ENCODE measurements around the gene ZNF234. TPM values are rescaled to one million over a fixed set of nuclear protein-coding genes. Genes with fewer than 3 reads are reported as not detected.
"Not testable (repeated sequence)": the region's sequence is repeated elsewhere in the genome, so short reads cannot be mapped to it uniquely, and the experiment has no call there.

ZNF234 gene
- total and polyA plus RNA-seq, 2 experiments from 2014 or later: 8.1 to 16.4 TPM

GRCh38 chr19:44111910-44112463 is 29.4 kb upstream of the ZNF234 start:
- H3K27me3 ChIP-seq: no peaks in the 10 kb centered on the region
- H3K4me3 ChIP-seq: peak overlapping the region; percentile 83
- H3K27ac ChIP-seq: peak overlapping the region; percentile 80
- no peaks in the 10 kb centered on the region for H3K9me3 ChIP-seq (ENCODE audit: low read depth)
- TF ChIP-seq, protein P1, sequence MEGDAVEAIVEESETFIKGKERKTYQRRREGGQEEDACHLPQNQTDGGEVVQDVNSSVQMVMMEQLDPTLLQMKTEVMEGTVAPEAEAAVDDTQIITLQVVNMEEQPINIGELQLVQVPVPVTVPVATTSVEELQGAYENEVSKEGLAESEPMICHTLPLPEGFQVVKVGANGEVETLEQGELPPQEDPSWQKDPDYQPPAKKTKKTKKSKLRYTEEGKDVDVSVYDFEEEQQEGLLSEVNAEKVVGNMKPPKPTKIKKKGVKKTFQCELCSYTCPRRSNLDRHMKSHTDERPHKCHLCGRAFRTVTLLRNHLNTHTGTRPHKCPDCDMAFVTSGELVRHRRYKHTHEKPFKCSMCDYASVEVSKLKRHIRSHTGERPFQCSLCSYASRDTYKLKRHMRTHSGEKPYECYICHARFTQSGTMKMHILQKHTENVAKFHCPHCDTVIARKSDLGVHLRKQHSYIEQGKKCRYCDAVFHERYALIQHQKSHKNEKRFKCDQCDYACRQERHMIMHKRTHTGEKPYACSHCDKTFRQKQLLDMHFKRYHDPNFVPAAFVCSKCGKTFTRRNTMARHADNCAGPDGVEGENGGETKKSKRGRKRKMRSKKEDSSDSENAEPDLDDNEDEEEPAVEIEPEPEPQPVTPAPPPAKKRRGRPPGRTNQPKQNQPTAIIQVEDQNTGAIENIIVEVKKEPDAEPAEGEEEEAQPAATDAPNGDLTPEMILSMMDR (IDR thresholded peaks at IDR 0.05; ENCODE audit: low read depth, low read length): no peak
- peak; percentile 85 to 93 for DNase-seq (ENCODE audit: low read depth in 1 of 2, low spot score in 1 of 2)
- H3K36me3 ChIP-seq: peaks cover 8% of the 10 kb centered on the region
- peaks cover 3% of the 10 kb centered on the region for H3K4me1 ChIP-seq (ENCODE audit: low read depth)

DNA sequence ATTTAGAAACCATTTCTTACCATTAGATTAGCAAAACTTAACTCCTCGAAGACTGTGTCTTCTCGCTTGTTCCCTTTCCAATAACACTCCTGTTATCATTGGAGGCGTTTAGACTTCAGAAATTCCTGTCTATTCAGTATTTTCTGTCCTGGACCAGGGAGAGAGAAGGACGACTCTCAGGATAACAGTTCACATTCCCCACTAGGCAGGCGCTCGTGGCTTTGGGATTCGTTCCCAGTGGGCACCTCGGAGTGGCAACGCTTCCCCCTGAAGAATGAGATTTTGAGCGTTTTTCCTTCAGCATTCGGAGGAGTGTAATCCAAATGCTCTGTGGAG is 28.6 kb upstream of the ZNF234 start:
- Histone ChIP-seq H3K36me3 (peaks cover 9% of the 10 kb centered on the region), H3K27ac (peak overlapping the region; percentile 80), H3K9me3 (ENCODE audit: low read depth) (no peaks in the 10 kb centered on the region), H3K4me1 (ENCODE audit: low read depth) (peaks cover 3% of the 10 kb centered on the region), H3K4me3 (peak overlapping the region; percentile 83), H3K27me3 (no peaks in the 10 kb centered on the region)
- TF ChIP-seq, protein P1 (IDR thresholded peaks at IDR 0.05; ENCODE audit: low read depth, low read length): peak; percentile 5
- DNase-seq (ENCODE audit: low read depth in 1 of 2, low spot score in 1 of 2): no peak

GRCh38 chr19:44113138-44113783 is 28.1 kb upstream of the ZNF234 start, which contains the start of gene ZNF225:
Gene ZNF225 (plus strand): TSS chr19:44113399. CDS start chr19:44115828, 2,429 bp downstream.
- TF ChIP-seq, protein P1 (IDR thresholded peaks at IDR 0.05; ENCODE audit: low read depth, low read length): no peak
- H3K4me1 ChIP-seq (ENCODE audit: low read depth): peaks cover 3% of the 10 kb centered on the region
- H3K4me3 ChIP-seq: peak within 1 kb of the TSS; percentile 83
- no peaks in the 10 kb centered on the region for H3K27me3 ChIP-seq
- H3K27ac ChIP-seq: peak within 1 kb of the TSS; percentile 80
- DNase-seq (ENCODE audit: low read depth in 1 of 2, low spot score in 1 of 2): peak; percentile 99
- H3K9me3 ChIP-seq (ENCODE audit: low read depth): no peaks in the 10 kb centered on the region
- H3K36me3 ChIP-seq: peaks cover 12% of the 10 kb centered on the region

DNA sequence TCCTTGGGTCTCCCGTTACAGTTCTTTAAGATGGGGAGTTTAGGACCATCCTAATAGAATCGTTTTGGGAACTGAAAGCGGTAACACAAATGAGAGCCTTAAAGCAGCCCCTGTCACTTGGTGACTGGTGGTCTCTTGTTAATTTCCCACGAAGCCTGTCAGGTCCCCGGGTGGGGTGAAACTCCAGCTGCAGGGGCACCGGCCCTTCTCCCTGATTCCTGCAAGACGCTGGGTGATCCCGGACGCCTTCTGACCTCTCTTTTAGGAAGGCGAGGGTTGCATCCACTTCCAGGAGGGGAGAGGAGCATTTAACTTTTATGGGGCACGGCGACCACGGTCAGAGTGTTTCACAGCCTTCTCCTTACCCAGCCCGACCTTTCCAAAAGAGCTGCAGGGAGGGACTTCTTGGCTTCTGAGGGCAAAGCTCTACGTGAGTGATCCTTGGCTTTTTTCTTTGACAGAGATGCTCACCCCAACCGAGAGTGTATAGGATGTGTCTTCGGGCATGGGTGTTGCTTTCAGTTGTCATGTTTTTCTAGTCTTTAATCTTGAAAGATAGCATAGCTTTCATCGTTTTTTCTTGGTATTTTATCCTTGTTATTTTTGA is 27.5 kb upstream of the ZNF234 start:
- TF ChIP-seq, protein P1 (IDR thresholded peaks at IDR 0.05; ENCODE audit: low read depth, low read length): no peak
- peaks cover 3% of the 10 kb centered on the region for H3K4me1 ChIP-seq (ENCODE audit: low read depth)
- DNase-seq (ENCODE audit: low read depth in 1 of 2, low spot score in 1 of 2): no peak
- H3K9me3 ChIP-seq (ENCODE audit: low read depth): no peaks in the 10 kb centered on the region
- H3K4me3 ChIP-seq: peak overlapping the region; percentile 83
- H3K36me3 ChIP-seq: peaks cover 16% of the 10 kb centered on the region
- no peaks in the 10 kb centered on the region for H3K27me3 ChIP-seq
- H3K27ac ChIP-seq: peak overlapping the region; percentile 65

- not testable (repeated sequence) for H3K4me1 ChIP-seq (ENCODE audit: low read depth); DNase-seq (ENCODE audit: low read depth in 1 of 2, low spot score in 1 of 2); H3K27ac ChIP-seq; H3K27me3 ChIP-seq; H3K4me3 ChIP-seq; H3K9me3 ChIP-seq (ENCODE audit: low read depth)
- peaks cover 18% of the 10 kb centered on the region for H3K36me3 ChIP-seq
Measured at GRCh38 chr19:44121162-44121561, 20.2 kb upstream of the ZNF234 start.

- Histone ChIP-seq H3K4me1 (ENCODE audit: low read depth) (no peaks in the 10 kb centered on the region), H3K27ac (no peak overlapping the region), H3K9me3 (ENCODE audit: low read depth) (no peaks in the 10 kb centered on the region), H3K27me3 (no peaks in the 10 kb centered on the region), H3K4me3 (no peak overlapping the region), H3K36me3 (peaks cover 17% of the 10 kb centered on the region)
- DNase-seq (ENCODE audit: low read depth in 1 of 2, low spot score in 1 of 2): no peak
- TF ChIP-seq, protein P1 (IDR thresholded peaks at IDR 0.05; ENCODE audit: low read depth, low read length): no peak
Measured at GRCh38 chr19:44131955-44132354, 9.4 kb upstream of the ZNF234 start.
